Measurements from ENCODE around the gene PREX1.

PREX1 gene

DNA sequence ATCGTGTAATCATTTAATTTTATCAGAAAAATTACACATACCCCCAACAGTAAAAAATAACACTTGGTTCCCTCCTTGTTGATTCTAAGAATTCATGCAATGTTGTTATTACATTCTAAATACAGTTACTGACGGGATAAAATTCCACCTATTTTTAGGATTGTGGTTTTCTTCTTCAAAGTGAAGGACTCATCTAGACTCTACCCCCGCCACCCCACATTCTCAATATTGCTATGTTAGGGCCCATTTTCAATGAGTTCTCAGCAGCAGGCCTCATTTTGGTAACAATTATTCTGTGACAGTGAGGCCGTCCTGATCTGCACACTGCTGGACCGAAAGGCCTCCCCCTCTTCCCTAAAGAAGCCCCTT is 43.5 kb downstream of the PREX1 start:
- no peak for ATAC-seq
- TF ChIP-seq, protein P1, sequence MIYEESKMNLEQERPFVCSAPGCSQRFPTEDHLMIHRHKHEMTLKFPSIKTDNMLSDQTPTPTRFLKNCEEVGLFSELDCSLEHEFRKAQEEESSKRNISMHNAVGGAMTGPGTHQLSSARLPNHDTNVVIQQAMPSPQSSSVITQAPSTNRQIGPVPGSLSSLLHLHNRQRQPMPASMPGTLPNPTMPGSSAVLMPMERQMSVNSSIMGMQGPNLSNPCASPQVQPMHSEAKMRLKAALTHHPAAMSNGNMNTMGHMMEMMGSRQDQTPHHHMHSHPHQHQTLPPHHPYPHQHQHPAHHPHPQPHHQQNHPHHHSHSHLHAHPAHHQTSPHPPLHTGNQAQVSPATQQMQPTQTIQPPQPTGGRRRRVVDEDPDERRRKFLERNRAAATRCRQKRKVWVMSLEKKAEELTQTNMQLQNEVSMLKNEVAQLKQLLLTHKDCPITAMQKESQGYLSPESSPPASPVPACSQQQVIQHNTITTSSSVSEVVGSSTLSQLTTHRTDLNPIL (CRISPR knock-in tag; IDR thresholded peaks at IDR 0.05; ENCODE audit: low read depth) = no peak
- TF ChIP-seq ZFP3 (CRISPR knock-in tag; IDR thresholded peaks at IDR 0.05) = no peak
- TF ChIP-seq ZFP30 (CRISPR knock-in tag; IDR thresholded peaks at IDR 0.05) = no peak
- TF ChIP-seq, protein P2, sequence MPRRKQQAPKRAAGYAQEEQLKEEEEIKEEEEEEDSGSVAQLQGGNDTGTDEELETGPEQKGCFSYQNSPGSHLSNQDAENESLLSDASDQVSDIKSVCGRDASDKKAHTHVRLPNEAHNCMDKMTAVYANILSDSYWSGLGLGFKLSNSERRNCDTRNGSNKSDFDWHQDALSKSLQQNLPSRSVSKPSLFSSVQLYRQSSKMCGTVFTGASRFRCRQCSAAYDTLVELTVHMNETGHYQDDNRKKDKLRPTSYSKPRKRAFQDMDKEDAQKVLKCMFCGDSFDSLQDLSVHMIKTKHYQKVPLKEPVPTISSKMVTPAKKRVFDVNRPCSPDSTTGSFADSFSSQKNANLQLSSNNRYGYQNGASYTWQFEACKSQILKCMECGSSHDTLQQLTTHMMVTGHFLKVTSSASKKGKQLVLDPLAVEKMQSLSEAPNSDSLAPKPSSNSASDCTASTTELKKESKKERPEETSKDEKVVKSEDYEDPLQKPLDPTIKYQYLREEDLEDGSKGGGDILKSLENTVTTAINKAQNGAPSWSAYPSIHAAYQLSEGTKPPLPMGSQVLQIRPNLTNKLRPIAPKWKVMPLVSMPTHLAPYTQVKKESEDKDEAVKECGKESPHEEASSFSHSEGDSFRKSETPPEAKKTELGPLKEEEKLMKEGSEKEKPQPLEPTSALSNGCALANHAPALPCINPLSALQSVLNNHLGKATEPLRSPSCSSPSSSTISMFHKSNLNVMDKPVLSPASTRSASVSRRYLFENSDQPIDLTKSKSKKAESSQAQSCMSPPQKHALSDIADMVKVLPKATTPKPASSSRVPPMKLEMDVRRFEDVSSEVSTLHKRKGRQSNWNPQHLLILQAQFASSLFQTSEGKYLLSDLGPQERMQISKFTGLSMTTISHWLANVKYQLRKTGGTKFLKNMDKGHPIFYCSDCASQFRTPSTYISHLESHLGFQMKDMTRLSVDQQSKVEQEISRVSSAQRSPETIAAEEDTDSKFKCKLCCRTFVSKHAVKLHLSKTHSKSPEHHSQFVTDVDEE (CRISPR knock-in tag; IDR thresholded peaks at IDR 0.05) = no peak
- TF ChIP-seq ZNF70 (CRISPR knock-in tag; IDR thresholded peaks at IDR 0.05) = no peak
- no peak for TF ChIP-seq ZNF565 (CRISPR knock-in tag; conservative IDR thresholded peaks at IDR 0.05; ENCODE audit: low read depth)
- TF ChIP-seq CSRNP3 (CRISPR knock-in tag; IDR thresholded peaks at IDR 0.05) = no peak
- no peak for TF ChIP-seq PATZ1 (CRISPR knock-in tag; IDR thresholded peaks at IDR 0.05; ENCODE audit: borderline replicate concordance)
- TF ChIP-seq ZC3H10 (CRISPR knock-in tag; IDR thresholded peaks at IDR 0.05) = no peak
- no peak for TF ChIP-seq PPARA (CRISPR knock-in tag; IDR thresholded peaks at IDR 0.05; ENCODE audit: borderline replicate concordance)
- TF ChIP-seq ISL1 (CRISPR knock-in tag; IDR thresholded peaks at IDR 0.05) = no peak
- TF ChIP-seq CSDC2 (CRISPR knock-in tag; IDR thresholded peaks at IDR 0.05) = no peak
- TF ChIP-seq ESRRG (CRISPR knock-in tag; IDR thresholded peaks at IDR 0.05) = no peak
- TF ChIP-seq BACH2 (CRISPR knock-in tag; IDR thresholded peaks at IDR 0.05; ENCODE audit: borderline replicate concordance) = no peak
- TF ChIP-seq GLIS3 (CRISPR knock-in tag; IDR thresholded peaks at IDR 0.05) = no peak
- TF ChIP-seq ZNF8 (CRISPR knock-in tag; IDR thresholded peaks at IDR 0.05) = no peak
- TF ChIP-seq OSR1 (CRISPR knock-in tag; IDR thresholded peaks at IDR 0.05) = no peak
- TF ChIP-seq ARNTL (CRISPR knock-in tag; IDR thresholded peaks at IDR 0.05; ENCODE audit: borderline replicate concordance, low read depth) = no peak
- TF ChIP-seq SNAI2 (CRISPR knock-in tag; IDR thresholded peaks at IDR 0.05) = no peak

GRCh38 chr20:48783533-48784272 is 44.1 kb downstream of the PREX1 start:
- TF ChIP-seq ZNF70 (CRISPR knock-in tag; IDR thresholded peaks at IDR 0.05) = no peak
- TF ChIP-seq ISL1 (CRISPR knock-in tag; IDR thresholded peaks at IDR 0.05) = no peak
- no peak for TF ChIP-seq CSDC2 (CRISPR knock-in tag; IDR thresholded peaks at IDR 0.05)
- no peak for TF ChIP-seq ZFP3 (CRISPR knock-in tag; IDR thresholded peaks at IDR 0.05)
- no peak for TF ChIP-seq POU6F1 (CRISPR knock-in tag; IDR thresholded peaks at IDR 0.05; ENCODE audit: borderline replicate concordance, low read depth)
- no peak for TF ChIP-seq RARB (CRISPR knock-in tag; IDR thresholded peaks at IDR 0.05)
- no peak for ATAC-seq

- no peak for ATAC-seq
- TF ChIP-seq GLIS3 (CRISPR knock-in tag; IDR thresholded peaks at IDR 0.05) (no peak), SNAI2 (CRISPR knock-in tag; IDR thresholded peaks at IDR 0.05) (no peak), ZNF8 (CRISPR knock-in tag; IDR thresholded peaks at IDR 0.05) (no peak), ARNTL (CRISPR knock-in tag; IDR thresholded peaks at IDR 0.05; ENCODE audit: borderline replicate concordance, low read depth) (no peak), OSR1 (CRISPR knock-in tag; IDR thresholded peaks at IDR 0.05) (no peak)
Observed at GRCh38 chr20:48782901-48783308, 44.9 kb downstream of the PREX1 start.
